Glutamatergic neuron (in vitro differentiated cells): Measurements from ENCODE around the gene XIRP1. TPM values are rescaled to one million over a fixed set of nuclear protein-coding genes. Genes with fewer than 3 reads are reported as not detected.

Source experiments
- DNase-seq: peaks from one replicate; pipeline ENCODE4 v3.0.0; 2022
- H3K27ac Mint-ChIP-seq: one replicate; pipeline ENCODE4 v1.8.0; 2020; ENCODE audit warnings: mild to moderate bottlenecking, mixed read lengths, inconsistent platforms; ENCODE audit not compliant: unreplicated experiment
- H3K27me3 Mint-ChIP-seq: one replicate; pipeline ENCODE4 v1.8.0; 2020; ENCODE audit warnings: mild to moderate bottlenecking, moderate library complexity, mixed read lengths, inconsistent platforms; ENCODE audit not compliant: unreplicated experiment
- H3K36me3 Mint-ChIP-seq: one replicate; pipeline ENCODE4 v1.8.0; 2020; ENCODE audit warnings: mild to moderate bottlenecking, mixed read lengths, inconsistent platforms; ENCODE audit not compliant: unreplicated experiment
- H3K4me1 Mint-ChIP-seq: one replicate; pipeline ENCODE4 v1.8.0; 2020; ENCODE audit warnings: mild to moderate bottlenecking, low read depth, mixed read lengths, inconsistent platforms; ENCODE audit not compliant: unreplicated experiment
- H3K4me3 Mint-ChIP-seq: one replicate; pipeline ENCODE4 v1.8.0; 2020; ENCODE audit warnings: mild to moderate bottlenecking, mixed read lengths, inconsistent platforms; ENCODE audit not compliant: unreplicated experiment
- H3K9me3 Mint-ChIP-seq: one replicate; pipeline ENCODE4 v1.8.0; 2020; ENCODE audit warnings: mild to moderate bottlenecking, moderate library complexity, mixed read lengths, inconsistent platforms; ENCODE audit not compliant: unreplicated experiment
- CTCF ChIP-seq: fragments of 200-600 bp; sonication (generic); IDR thresholded peaks from one replicate; pipeline ENCODE4 v1.5.0; 2021; ENCODE audit not compliant: partially characterized antibody, unreplicated experiment
- total RNA-seq: library from RNA; stranded (reverse); fragmentation: NEBNext Ultra II Directional; extraction: Animal tissue kit (Norgen Biotek cat#: 25700); gene quantifications from one replicate; pipeline ENCODE4 v1.2.1, GENCODE V29; 2021; ENCODE audit not compliant: unreplicated experiment

XIRP1 gene
- total RNA-seq, 1 donor from 2014 or later, result 0.34 TPM

DNA sequence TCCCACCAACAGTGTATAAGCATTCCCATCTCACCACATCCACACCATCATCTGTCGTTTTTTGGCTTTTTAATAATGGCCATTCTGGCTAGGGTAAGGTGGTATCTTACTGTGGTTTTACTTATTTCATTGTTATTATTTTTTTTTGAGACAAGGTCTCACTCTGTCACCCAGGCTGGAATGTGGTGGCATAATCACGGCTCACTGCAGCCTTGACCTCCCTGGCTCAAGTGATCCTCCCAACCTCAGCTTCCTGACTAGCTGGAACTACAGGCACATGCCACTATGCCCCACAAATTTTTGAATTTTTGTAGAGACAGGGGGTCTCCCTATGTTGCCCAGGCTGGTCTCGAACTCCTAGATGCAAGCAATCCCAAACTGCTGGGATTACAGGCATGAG is 28.0 kb downstream of the XIRP1 start:
- no peak for TF ChIP-seq CTCF
- Mint-ChIP-seq H3K4me1 (no peaks in the 10 kb centered on the region), H3K27me3 (no peaks in the 10 kb centered on the region)

DNA sequence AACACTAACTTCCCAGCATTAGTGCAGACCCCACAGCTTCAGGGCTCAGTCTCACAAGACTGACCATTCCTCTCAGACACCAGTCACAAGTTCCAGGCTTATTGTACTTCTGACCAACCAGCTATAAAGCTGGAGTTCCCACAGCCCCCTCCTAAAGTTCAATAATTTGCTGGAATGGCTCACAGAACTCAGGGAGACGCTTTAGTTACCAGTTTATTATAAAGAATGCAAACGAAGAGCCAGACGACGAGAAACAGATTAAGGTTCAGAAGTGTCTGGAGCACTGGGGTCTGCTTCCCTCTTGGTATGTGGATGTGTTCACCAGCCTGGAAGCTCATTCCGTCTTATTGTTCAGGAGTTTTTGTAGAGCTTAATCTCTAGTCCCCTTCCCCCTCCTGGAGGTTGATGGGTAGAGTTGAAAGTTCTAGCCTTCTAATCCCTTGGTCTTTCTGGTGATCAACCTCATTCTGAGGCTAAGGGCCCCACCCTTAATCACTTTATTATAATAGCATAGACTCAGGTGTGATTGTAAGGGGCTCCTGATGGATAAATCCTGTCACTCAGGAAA is 34.2 kb downstream of the XIRP1 start:
- no peaks in the 10 kb centered on the region for H3K36me3 Mint-ChIP-seq
- no peak for DNase-seq
- H3K4me3 Mint-ChIP-seq, result no peak overlapping the region
- no peak overlapping the region for H3K27ac Mint-ChIP-seq
- H3K4me1 Mint-ChIP-seq, result peaks cover 12% of the 10 kb centered on the region
- peaks cover 2% of the 10 kb centered on the region for H3K9me3 Mint-ChIP-seq
- TF ChIP-seq CTCF, result no peak
- peaks cover 6% of the 10 kb centered on the region for H3K27me3 Mint-ChIP-seq

More for the DNA sequence above, 28.0 kb downstream of the XIRP1 start:
- DNase-seq, result no peak
- no peaks in the 10 kb centered on the region for H3K9me3 Mint-ChIP-seq
- H3K36me3 Mint-ChIP-seq, result no peaks in the 10 kb centered on the region
- no peak overlapping the region for H3K4me3 Mint-ChIP-seq
- H3K27ac Mint-ChIP-seq, result no peak overlapping the region

GRCh38 chr3:39157359-39157758 is 35.0 kb downstream of the XIRP1 start:
- Mint-ChIP-seq H3K4me3 (no peak overlapping the region), H3K4me1 (peaks cover 15% of the 10 kb centered on the region), H3K36me3 (no peaks in the 10 kb centered on the region), H3K9me3 (peaks cover 3% of the 10 kb centered on the region), H3K27me3 (peaks cover 8% of the 10 kb centered on the region), H3K27ac (no peak overlapping the region)
- DNase-seq, result no peak
- no peak for TF ChIP-seq CTCF

DNA sequence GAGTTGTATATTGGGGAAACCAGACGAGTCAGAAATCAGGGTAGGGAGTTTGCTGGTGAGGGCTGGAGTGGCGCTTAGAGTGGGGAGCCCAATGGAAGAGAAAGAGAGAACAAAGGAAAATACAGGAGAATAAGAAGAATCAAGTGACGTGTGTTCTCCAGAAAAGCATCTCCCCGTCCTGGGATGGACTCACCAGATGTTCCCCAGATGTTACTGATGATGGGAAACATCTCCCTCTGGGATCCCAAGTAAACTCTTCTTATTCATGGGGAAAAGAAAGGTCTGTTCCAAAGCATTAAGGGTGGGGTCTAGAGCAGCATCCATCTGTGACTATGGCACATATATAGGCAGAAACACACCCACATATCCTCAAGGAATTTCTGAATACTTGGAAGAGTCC is 36.0 kb downstream of the XIRP1 start:
- H3K4me3 Mint-ChIP-seq, result no peak overlapping the region
- peaks cover 13% of the 10 kb centered on the region for H3K27me3 Mint-ChIP-seq
- DNase-seq, result no peak
- TF ChIP-seq CTCF, result no peak
- no peak overlapping the region for H3K27ac Mint-ChIP-seq
- no peaks in the 10 kb centered on the region for H3K36me3 Mint-ChIP-seq
- peaks cover 8% of the 10 kb centered on the region for H3K9me3 Mint-ChIP-seq
- peaks cover 23% of the 10 kb centered on the region for H3K4me1 Mint-ChIP-seq

DNA sequence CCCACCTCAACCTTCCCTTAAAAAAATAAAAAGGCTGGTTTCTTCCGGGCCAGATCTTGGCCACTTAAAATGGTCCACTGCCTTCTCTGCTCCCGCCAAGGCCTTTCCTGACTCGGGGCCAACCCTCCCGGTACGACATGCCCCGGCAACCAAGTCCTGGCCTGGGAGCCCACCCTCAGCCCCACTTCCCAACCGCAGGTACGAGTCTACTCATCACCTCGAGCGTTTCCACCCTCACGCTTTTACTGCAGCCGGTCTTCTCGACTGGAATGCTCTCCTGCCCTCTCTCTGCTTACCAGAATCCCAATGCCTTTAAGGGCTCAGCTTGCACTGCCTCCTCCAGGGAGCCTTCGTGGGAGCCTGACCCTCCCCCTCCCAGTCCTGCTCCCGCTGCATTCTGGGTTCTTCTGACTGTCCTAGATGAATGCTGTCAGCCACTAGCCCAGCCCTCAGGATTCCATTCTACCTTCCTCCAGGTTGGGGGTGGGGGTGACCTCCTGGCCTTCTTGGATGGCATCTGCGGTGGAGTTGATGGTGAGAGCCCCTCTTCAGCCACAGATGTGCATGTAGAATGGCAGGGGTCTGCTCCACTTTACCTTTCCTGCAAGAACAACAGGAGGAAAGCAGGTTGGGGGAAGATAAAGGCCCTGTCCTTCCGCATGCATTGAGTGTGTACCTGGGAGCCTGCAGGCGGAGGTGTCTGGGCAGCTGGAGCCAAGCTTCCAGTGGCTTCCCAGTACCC is 37.9 kb downstream of the XIRP1 start:
- Mint-ChIP-seq H3K36me3 (no peaks in the 10 kb centered on the region), H3K4me3 (peak overlapping the region; percentile 80), H3K4me1 (peaks cover 43% of the 10 kb centered on the region), H3K27ac (peak overlapping the region; percentile 70), H3K27me3 (peaks cover 25% of the 10 kb centered on the region), H3K9me3 (peaks cover 18% of the 10 kb centered on the region)
- peak; percentile 80 for DNase-seq
- TF ChIP-seq CTCF, result no peak
